Measurements from ENCODE around the gene SHC3.

GRCh38 chr9:89165341-89165740 is 13.3 kb downstream of the SHC3 start:
- TF ChIP-seq FOXA1 (IDR thresholded peaks at IDR 0.05): no peak
- TF ChIP-seq ZNF384 (IDR thresholded peaks at IDR 0.05): no peak
